ENCODE results near the gene FTSJ1.
"Not testable (repeated sequence)": the region's sequence is repeated elsewhere in the genome, so short reads cannot be mapped to it uniquely, and the experiment has no call there.

FTSJ1 gene, protein sequence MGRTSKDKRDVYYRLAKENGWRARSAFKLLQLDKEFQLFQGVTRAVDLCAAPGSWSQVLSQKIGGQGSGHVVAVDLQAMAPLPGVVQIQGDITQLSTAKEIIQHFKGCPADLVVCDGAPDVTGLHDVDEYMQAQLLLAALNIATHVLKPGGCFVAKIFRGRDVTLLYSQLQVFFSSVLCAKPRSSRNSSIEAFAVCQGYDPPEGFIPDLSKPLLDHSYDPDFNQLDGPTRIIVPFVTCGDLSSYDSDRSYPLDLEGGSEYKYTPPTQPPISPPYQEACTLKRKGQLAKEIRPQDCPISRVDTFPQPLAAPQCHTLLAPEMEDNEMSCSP

DNA sequence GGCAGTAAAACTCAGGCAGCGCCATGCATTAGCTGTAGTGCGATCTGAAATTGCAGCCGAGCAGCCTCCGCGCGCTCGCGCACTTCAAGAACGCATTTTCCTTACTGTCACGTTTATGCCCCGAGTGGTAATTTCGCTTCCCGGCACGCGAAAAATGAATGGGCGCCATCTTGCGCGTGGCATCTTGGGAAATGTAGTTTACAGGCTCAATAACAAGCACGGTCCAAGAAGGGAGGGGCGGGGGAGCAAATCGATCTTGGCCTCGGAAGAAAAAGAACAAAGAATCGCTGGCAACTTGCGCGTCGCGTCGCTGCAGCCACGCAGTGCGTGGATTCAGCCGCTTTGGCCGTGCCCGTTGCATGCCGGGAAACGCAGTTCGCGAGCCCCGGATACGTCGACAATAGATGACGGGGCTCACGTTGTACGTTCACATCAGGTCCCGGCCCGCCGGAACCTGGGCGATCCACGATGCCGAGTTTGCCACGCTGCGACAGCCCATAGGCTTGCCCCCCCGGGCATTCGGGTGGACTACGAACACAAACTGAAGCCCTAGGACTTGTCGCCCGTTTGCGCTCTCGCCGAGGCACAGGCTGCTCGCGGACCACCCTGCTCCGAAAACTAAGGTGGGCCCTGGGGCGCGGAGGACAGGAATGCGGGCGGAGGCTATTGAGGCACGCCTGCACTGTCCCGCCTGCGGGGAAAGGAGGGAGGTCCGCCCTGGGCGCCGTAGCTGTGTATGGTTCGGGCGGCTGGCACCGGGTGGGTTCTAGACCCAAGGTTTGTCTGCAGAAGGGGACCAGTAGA lies at the start of gene FTSJ1:
TSS of gene FTSJ1 (plus strand) at position 426 of the 804 bp plus-strand sequence. CDS start 1,849 bp downstream, outside the sequence.
- peak; percentile 58 for DNase-seq

DNA sequence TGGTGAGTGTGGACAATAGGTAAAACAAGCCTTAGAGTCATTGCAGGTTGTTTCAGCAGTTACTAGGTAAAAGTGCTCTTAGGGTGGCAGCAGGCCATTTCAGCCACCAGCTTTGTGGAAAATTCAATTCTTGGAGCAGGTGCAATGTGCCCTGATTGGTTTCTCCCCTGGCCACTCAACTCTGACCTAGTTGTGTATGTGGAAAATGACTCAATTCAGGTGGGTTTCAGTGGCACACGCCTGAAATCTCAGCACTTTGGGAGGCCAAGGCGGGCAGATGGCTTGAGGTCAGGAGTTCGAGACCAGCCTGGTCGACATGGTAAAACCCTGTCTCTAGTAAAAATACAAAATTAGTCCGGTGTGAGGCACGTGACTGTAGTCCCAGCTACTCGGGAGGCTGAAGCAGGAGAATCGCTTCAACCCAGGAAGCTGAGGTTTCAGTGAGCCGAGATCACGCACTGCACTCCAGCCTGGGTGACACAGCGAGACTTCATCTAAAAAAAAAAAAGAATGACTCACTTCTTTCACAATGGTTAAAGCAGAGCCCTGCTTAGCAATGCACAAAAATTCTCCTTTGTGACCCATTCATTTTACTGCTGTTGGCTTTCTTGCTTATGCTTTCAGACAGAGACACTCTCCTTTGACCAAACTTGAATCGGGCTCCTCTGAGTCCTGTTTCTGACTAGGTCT lies 48.8 kb upstream of the FTSJ1 start:
- DNase-seq = not testable (repeated sequence)

DNA sequence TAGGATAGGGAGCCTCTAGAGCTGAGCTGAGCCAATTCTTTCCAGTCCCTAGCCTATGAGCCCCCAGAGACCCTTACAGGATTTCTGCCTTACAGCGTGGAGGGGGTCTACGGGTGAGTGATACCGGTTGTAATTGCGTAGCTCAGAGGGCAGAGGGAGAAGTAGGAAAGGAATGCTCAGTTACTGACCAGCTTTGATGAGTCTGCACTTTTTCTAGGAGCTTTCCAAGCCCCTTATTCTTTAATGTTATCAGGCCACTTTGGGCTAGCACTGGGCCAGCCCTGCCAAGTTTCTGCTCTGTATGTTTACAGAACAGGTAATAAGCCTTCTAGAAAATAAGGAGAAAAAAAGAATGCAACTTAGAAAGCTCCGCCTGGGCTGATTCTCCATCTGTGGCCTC lies 46.4 kb upstream of the FTSJ1 start:
- DNase-seq = not testable (repeated sequence)

DNA sequence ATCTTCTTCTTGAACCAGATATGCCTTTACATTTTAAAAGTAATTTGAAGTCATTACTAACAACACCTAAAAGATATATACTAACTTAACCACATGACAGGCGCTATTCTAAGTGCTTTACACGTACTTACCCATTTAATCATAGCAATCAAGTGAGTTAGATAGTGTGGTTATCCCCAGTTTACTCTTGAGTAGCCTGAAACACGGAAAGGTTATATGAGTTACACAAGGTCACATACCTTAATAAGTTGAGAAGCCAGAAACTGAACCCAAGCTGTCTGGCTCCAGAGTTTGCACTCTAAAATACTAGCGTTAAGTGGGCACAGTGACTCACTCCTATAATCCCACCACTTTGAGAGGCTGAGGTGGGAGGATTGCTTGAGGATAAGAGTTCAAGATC lies 45.8 kb upstream of the FTSJ1 start:
- DNase-seq = not testable (repeated sequence)

DNA sequence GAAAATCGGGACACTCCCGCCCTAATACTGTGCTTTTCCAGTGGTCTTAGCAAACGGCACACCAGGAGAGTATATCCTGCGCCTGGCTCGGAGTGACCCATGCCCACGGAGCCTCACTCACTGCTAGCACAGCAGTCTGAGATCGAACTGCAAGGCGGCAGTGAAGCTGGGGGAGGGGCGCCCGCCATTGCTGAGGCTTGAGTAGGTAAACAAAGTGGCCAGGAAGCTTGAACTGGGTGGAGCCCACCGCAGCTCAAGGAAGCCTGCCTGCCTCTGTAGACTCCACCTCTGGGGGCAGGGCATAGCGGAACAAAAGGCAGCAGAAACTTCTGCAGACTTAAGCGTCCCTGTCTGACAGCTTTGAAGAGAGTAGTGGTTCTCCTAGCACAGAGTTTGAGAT lies 42.3 kb upstream of the FTSJ1 start:
- not testable (repeated sequence) for DNase-seq

DNA sequence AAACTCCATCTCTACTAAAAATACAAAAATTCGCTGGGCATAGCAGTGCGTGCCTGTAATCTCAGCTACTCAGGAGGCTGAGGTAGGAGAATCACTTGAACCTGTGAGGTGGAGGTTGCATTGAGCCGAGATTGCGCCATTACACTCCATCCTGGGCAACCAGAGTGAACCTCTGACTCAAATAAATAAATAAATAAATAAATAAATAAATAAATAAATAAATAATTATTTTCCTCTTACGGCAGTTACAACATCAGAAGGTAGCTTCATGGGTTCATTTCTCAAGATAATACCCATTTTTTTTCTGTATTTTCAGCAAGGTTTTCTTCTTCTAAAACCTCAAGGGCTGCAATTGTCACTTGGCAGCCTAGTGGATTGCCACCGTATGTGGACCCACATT lies 28.8 kb upstream of the FTSJ1 start:
- not testable (repeated sequence) for DNase-seq

DNA sequence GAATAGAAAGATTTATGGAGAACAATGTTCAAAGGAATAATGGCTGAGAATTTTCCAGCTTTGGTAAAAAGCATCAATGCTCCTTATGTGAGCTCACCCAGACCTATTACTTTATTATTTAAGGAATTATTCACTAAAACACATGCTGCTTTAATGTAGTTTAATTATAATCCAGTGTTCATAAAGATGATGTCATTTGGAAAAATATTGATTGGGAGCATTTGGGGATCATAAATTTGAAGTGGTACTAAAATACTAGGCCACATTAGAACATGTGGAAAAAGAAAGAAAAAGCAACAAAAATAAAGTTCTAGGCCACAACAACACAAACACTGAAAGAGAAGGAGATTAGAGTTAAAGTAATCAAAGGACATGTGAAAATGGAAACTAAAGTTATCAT lies 25.9 kb upstream of the FTSJ1 start:
- DNase-seq = no peak

DNA sequence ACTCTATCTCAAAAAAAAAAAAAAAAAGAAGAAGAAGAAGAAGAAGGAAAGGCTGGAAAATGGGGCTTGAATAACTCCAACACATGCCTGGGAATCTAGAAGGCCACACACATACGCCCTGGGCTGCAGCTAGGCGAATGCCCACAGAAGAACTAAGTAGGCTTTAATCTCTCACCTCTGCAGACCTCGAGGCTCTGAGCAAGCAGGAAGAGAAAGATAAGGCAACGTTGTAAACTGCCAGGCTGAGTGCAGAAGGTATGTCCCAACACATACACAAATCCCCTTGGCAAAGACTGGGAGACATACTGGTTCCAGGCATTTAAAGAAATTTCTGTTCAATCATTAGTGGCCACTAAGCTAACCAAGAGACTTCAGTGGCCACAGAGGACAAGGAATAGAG lies 24.3 kb upstream of the FTSJ1 start:
- DNase-seq = no peak

DNA sequence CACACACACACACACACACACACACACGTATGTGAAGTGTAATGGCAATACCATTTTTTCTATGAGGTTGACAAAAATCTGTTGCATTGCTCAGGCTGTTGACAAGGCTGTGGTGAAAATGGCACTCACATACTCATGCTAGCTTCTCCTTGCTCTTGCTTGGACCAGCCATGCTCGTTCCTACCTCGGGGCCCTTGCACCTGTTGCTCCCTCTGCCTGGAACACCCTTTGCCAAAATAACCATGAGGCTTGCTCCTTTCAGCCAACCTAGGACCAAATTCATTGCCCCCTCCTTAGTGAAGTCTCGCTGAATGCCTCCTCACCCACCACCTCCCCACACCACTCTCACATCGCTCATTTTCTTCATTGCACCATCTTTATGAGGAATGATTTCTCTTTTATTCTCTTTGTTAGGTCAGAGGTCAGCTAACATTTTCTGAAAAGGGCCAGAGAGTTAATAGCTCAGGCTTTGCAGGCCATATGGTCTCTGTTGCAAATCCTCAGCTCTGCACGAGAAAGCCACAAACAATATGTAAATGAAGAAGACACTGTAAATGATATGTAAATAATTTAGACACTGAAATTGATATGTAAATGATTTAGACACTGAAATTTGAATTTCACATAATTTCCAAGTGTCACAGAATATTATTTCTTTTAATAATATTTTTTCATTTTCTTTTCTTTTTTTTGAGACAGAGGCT lies 19.2 kb upstream of the FTSJ1 start:
- no peak for DNase-seq

DNA sequence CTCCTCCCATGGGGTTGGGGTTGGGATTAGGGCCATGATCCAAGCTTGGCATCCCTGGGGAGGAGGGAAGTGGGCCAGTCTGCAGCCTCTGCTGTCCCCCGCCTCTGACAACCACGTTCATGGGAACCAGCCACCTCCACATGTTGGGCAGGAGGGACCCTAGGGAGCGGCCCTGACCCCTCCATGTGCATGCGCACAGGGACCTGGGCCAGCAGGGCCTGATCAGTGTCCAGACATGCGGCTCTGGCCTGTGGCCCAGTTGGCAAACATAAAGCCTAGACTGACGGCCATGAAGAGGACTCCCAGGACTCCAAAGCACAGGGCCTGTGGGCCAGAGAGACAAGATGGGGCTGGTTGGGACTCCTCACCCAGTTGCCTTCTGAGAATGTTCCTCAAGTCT lies 17.3 kb upstream of the FTSJ1 start:
- no peak for DNase-seq

DNA sequence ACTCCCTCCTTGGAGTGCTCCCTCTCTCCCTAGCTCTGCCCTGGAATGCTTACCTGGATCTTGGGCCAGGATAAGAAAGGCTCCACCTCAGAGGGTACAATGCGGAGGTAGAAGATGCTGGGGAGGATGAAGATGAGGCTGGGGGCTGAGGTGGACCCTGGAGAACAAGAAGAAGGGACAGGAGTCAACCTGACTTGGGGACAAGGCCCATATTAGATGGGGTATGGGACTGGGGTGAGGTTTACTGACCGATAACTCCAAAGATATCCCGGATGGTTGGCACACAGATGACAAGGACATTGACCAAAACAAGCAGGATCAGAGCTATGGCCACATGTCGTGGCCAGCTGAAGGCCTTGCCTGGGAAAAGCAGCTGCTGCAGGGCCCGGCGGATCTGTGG lies 16.5 kb upstream of the FTSJ1 start:
- DNase-seq = no peak

DNA sequence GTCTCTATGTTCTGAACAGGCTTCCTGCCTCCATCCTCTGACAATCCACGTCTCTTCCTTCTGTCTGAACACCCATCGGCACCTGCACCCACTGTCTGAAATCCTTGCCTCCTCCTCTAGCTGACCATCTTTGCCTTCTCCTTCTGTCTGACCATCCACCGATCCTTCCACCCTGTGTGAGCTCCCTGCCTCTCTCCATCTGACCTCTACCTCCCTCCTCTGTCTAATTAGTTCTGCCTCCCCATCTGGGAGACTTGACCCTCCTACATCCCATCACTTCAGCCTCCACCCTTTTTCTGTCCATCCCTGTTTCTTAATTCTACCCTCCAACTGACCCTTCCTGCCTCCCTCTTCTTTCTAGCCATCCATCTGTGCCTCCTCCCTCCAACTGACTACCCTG lies 16.0 kb upstream of the FTSJ1 start:
- DNase-seq = no peak

DNA sequence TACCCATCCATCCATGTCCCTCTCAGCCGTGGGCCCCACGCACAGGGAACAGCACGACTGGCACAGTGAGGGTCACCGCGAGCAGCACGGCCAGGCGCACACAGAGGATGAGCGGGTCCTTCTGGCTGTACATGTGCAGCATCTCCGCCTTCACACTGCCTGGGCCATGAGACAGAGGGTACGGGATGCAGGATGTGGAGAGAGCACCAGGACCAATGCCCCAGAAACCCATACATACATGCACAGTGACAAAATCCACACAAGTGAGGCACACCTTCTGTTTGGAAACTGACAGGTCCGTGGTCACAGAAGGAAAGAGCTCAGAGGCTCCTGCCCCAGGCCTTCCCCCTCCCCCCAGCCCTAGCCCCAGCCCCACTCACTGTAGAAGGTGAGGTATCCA lies 15.4 kb upstream of the FTSJ1 start:
- no peak for DNase-seq

DNA sequence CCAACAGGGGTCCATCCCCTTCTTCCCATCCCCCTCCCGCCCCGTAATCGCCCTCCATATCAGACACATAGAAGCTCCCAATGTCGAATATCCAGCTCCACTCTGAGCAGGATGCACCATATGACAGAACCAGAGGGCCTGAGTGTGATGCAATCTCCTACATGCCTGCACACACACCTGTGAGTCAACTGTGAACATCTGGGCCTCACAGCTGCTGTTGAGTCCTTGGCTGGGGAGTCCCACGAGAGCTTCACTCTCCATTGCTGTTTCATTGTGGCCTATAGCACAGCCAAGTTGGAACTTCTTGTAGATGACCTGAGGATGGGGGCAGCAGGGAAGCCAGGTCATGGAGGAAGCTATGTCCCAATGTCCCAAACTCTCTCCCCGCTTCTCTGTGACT lies 14.2 kb upstream of the FTSJ1 start:
- no peak for DNase-seq

DNA sequence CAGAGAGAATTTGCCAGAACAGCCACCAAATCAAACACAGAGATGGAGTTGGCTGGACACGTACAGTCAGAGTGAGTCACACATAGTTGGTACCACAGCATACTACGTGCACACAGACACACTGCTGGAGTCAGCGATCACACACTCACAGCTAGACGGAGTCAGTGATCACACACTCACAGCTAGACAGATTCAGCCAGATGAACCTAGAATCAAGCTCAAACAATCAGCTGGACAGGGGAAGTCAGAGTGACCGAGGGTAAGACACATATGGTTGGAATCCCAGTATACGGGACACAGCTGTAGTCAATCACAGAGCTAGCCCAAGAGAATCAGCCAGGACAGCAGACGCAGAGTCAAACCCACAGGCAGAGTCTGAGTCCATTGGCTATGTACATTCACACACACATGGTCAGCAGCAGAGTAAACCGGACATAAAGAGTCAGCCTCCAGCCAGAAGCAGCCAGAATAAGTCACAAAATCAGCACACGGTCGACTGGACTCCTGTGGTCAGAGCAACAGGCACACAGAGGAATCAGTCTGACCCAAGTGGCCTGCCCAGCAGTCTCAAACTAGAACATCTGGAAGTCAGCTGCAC lies 10.6 kb upstream of the FTSJ1 start:
- DNase-seq = peak; percentile 6

DNA sequence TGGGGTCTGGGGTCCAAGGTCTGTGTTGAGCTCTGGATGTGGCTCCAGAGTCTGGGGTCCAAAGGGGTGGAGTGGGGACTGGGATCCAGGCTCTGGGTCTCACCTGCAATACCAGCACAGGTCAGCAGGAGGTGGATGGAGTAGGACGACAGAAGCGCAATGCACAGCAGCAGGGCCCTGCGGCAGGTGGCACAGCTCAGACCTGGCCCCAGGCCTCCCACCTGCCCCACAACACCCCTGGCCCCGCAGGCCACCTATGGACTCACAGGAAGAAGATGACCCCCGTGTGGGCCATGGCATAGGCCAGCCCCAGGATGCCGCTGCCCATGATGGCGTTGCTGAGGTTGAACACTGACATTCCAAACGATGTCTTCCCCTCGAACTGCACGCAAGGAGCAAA lies 9.3 kb upstream of the FTSJ1 start:
- DNase-seq = no peak

DNA sequence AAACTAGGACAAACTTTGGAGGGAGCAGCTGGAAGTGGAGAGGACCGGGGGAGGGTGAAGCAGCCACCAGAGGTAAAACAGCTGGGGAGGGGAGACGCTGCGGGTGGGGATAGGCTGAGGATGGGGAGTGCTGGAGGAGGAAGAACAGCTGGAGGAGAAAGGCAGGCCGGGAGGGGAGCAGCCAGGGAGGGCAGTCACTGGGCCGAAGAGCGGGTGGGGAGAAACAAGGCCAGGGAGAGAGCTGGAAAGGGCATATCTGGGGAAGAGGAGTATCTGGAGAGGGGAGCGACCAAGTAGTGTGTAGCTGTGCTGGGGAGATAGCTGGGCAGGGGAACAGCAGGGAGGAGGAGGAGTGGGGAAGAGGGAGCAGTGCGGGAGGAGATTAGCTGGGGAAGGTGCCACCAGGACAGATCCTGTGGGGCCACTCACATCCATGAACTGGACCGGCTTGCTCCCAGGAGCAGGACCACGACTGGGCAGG lies 8.7 kb upstream of the FTSJ1 start:
- no peak for DNase-seq

DNA sequence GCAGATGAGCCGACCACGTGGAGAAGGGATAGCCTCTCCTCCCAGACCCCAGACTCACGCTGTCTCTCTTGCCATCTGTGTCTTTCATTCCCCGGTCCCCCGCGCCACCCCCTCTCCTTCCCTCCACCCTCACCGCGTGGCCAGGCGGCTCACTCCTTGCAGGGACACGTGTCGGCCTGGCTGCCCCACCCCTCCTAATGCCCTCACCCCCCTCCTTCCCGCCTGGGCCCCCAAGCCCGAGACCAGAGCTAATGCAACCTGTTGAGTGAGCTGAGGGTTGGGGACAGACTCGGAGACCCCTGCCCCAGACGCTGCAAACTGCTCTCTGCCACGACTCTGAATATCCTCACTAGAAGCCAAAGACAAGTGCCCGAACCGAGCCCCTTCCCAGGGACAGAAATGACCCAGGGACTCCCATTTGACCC lies 7.7 kb upstream of the FTSJ1 start:
- DNase-seq = no peak

DNA sequence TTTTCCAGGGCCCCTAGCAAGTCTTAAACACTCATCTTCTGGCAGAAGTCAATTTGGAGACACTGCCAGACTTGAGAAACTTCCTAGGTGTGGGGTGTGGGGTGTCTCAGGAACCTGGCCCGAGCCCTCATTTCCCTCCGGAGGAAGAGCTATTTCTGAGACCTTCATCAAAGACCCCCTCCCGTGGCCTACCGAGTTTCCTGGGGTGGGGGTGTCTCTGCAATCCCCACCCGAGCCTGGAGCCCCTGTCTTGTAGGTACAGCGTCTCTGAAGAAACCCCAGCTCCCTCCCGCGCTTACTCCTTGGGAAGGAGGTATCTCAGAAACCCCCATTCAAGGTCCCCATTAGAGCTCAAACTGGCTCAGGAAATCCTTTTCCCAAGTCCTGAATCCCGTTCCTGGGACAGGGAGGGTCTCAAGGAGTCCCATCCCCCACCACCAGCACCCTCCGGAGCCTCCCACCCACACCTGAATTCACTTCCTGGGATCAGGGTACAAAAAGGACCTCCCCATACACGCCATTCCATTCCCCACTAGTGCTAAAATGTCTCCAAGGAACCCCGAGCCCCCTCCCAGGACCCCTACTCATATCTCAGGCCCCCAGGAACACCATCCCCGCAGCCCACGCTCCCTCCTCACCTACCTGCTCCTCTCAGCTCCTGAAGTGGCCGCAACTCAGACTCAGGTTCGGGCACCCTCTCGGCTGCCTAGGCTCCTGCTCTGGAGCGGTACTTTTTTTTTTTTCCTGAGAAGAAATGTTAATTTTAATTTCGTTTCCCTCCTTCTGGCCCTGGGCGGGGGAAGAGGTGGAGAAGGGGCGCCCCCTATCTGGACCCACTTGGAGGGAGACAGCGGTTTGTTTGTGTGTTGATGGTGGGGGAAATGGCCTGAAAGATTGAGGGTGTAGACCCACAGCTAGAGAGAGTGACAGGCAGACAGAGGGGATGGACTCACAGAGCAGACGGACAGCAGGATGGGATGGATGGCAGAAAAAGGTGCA lies 7.0 kb upstream of the FTSJ1 start:
- no peak for DNase-seq

DNA sequence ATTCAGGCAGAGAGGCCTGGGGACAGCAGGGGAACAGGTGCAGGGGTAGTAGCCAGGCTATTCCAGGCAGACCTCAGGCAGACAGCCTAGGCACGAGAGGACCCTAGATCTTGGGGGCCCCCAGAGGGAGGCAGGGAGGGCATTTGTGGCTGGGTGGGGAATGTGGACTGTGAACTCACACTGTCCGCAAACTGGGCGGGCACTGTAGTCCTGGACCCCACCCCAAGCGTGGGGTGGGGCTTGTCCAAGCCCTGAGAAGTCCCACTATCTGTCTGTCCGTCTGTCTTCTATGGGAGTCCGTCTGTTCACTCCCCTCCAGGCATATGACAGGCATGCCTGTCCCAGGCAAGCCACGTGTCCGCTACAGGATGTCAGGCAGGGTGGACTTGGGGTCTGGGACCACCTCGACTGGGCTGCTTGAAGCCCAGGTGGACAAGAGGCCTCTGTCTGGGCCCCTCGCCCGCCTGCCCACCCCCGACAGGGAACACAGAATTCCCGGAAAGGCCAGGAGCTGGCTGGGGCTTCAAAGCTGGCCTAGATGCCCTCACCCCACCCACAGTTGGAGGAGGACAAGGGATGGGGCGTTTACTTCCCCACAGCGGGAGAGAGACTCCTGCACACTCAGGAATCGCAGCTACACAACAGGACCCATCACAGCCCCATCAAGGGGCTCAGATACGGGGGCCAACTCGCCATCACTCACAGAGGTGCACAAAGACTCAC lies 5.7 kb upstream of the FTSJ1 start, which contains the start of gene SLC38A5:
TSS of gene SLC38A5 (minus strand) at position 151 of the 723 bp plus-strand sequence. CDS start 2,336 bp downstream, outside the sequence.
- no peak for DNase-seq

DNA sequence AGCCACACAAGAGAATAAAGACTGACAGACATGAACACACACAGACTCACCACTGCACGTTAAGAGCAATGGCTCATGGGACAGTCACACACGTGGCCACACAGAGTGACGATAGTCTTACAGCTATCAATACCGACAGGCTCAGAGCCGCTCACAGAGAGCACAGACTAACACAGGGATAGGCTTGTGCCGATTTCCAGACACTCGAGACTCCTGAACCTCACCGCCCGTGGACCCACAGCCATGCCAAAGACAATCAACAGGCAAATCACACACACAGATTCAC lies 5.2 kb upstream of the FTSJ1 start:
- DNase-seq = no peak
